Measurements from ENCODE around the gene C1GALT1. TPM values are rescaled to one million over a fixed set of nuclear protein-coding genes. Genes with fewer than 3 reads are reported as not detected.

The C1GALT1 gene
- total RNA-seq, 1 experiment from 2014 or later, result 55.9 TPM

GRCh38 chr7:7202375-7202720 lies 20.0 kb downstream of the C1GALT1 start:
- no peak overlapping the region for H3K4me3 ChIP-seq (ENCODE audit: insufficient read depth, low read depth, low read length)
- no peak for DNase-seq
- no peaks in the 10 kb centered on the region for H3K27me3 ChIP-seq (ENCODE audit: control insufficient read depth, insufficient read depth, low read length)
- no peaks in the 10 kb centered on the region for H3K36me3 ChIP-seq (replicated peaks; ENCODE audit: control insufficient read depth, insufficient read depth, low read length)

- no peak overlapping the region for H3K4me3 ChIP-seq (ENCODE audit: insufficient read depth, low read depth, low read length)
- no peak for DNase-seq
- no peaks in the 10 kb centered on the region for H3K27me3 ChIP-seq (ENCODE audit: control insufficient read depth, insufficient read depth, low read length)
- no peaks in the 10 kb centered on the region for H3K36me3 ChIP-seq (replicated peaks; ENCODE audit: control insufficient read depth, insufficient read depth, low read length)
These were observed 21.6 kb downstream of the C1GALT1 start for GRCh38 chr7:7203813-7204575.

- Histone ChIP-seq H3K27me3 (ENCODE audit: control insufficient read depth, insufficient read depth, low read length) (no peaks in the 10 kb centered on the region), H3K36me3 (replicated peaks; ENCODE audit: control insufficient read depth, insufficient read depth, low read length) (no peaks in the 10 kb centered on the region), H3K4me3 (ENCODE audit: insufficient read depth, low read depth, low read length) (no peak overlapping the region)
- no peak for DNase-seq
These were observed 25.5 kb downstream of the C1GALT1 start for GRCh38 chr7:7207876-7208275.

GRCh38 chr7:7208520-7208919 lies 26.2 kb downstream of the C1GALT1 start:
- Histone ChIP-seq H3K27me3 (ENCODE audit: control insufficient read depth, insufficient read depth, low read length) (no peaks in the 10 kb centered on the region), H3K36me3 (replicated peaks; ENCODE audit: control insufficient read depth, insufficient read depth, low read length) (no peaks in the 10 kb centered on the region), H3K4me3 (ENCODE audit: insufficient read depth, low read depth, low read length) (no peak overlapping the region)
- DNase-seq, result no peak

GRCh38 chr7:7209412-7210050 lies 27.2 kb downstream of the C1GALT1 start:
- DNase-seq, result no peak
- Histone ChIP-seq H3K4me3 (ENCODE audit: insufficient read depth, low read depth, low read length) (no peak overlapping the region), H3K36me3 (replicated peaks; ENCODE audit: control insufficient read depth, insufficient read depth, low read length) (no peaks in the 10 kb centered on the region), H3K27me3 (ENCODE audit: control insufficient read depth, insufficient read depth, low read length) (no peaks in the 10 kb centered on the region)

GRCh38 chr7:7210475-7211237 lies 28.3 kb downstream of the C1GALT1 start:
- Histone ChIP-seq H3K36me3 (replicated peaks; ENCODE audit: control insufficient read depth, insufficient read depth, low read length) (no peaks in the 10 kb centered on the region), H3K27me3 (ENCODE audit: control insufficient read depth, insufficient read depth, low read length) (no peaks in the 10 kb centered on the region), H3K4me3 (ENCODE audit: insufficient read depth, low read depth, low read length) (no peak overlapping the region)
- DNase-seq, result no peak

- no peak for DNase-seq
- no peak overlapping the region for H3K4me3 ChIP-seq (ENCODE audit: insufficient read depth, low read depth, low read length)
These were observed 30.3 kb downstream of the C1GALT1 start for GRCh38 chr7:7212612-7213011.

GRCh38 chr7:7214398-7215347 lies 32.3 kb downstream of the C1GALT1 start:
- Histone ChIP-seq H3K36me3 (replicated peaks; ENCODE audit: control insufficient read depth, insufficient read depth, low read length) (0 out of 2 replicates have a peak, but pooled peaks cover 3% of the 10 kb centered on the region), H3K4me3 (ENCODE audit: insufficient read depth, low read depth, low read length) (no peak overlapping the region), H3K27me3 (ENCODE audit: control insufficient read depth, insufficient read depth, low read length) (no peaks in the 10 kb centered on the region)
- no peak for DNase-seq

More at GRCh38 chr7:7212612-7213011, 30.3 kb downstream of the C1GALT1 start:
- no peaks in the 10 kb centered on the region for H3K27me3 ChIP-seq (ENCODE audit: control insufficient read depth, insufficient read depth, low read length)
- 0 out of 2 replicates have a peak, but pooled peaks cover 3% of the 10 kb centered on the region for H3K36me3 ChIP-seq (replicated peaks; ENCODE audit: control insufficient read depth, insufficient read depth, low read length)

- Histone ChIP-seq H3K36me3 (replicated peaks; ENCODE audit: control insufficient read depth, insufficient read depth, low read length) (0 out of 2 replicates have a peak, but pooled peaks cover 3% of the 10 kb centered on the region), H3K27me3 (ENCODE audit: control insufficient read depth, insufficient read depth, low read length) (no peaks in the 10 kb centered on the region), H3K4me3 (ENCODE audit: insufficient read depth, low read depth, low read length) (no peak overlapping the region)
- no peak for DNase-seq
These were observed 33.9 kb downstream of the C1GALT1 start for GRCh38 chr7:7216279-7216678.

- H3K27me3 ChIP-seq (ENCODE audit: control insufficient read depth, insufficient read depth, low read length), result no peaks in the 10 kb centered on the region
- DNase-seq, result no peak
- H3K36me3 ChIP-seq (replicated peaks; ENCODE audit: control insufficient read depth, insufficient read depth, low read length), result 0 out of 2 replicates have a peak, but pooled peaks cover 3% of the 10 kb centered on the region
- no peak overlapping the region for H3K4me3 ChIP-seq (ENCODE audit: insufficient read depth, low read depth, low read length)
These were observed 36.9 kb downstream of the C1GALT1 start for GRCh38 chr7:7219216-7219615.

GRCh38 chr7:7220821-7221220 lies 38.5 kb downstream of the C1GALT1 start:
- 0 out of 2 replicates have a peak, but pooled peaks cover 3% of the 10 kb centered on the region for H3K36me3 ChIP-seq (replicated peaks; ENCODE audit: control insufficient read depth, insufficient read depth, low read length)
- no peak for DNase-seq
- H3K4me3 ChIP-seq (ENCODE audit: insufficient read depth, low read depth, low read length), result no peak overlapping the region
- no peaks in the 10 kb centered on the region for H3K27me3 ChIP-seq (ENCODE audit: control insufficient read depth, insufficient read depth, low read length)

- Histone ChIP-seq H3K4me3 (ENCODE audit: insufficient read depth, low read depth, low read length) (no peak overlapping the region), H3K36me3 (replicated peaks; ENCODE audit: control insufficient read depth, insufficient read depth, low read length) (no peaks in the 10 kb centered on the region)
- DNase-seq, result no peak
These were observed 39.3 kb downstream of the C1GALT1 start for GRCh38 chr7:7221599-7222038.

GRCh38 chr7:7223250-7223649 lies 40.9 kb downstream of the C1GALT1 start:
- H3K36me3 ChIP-seq (replicated peaks; ENCODE audit: control insufficient read depth, insufficient read depth, low read length), result no peaks in the 10 kb centered on the region
- DNase-seq, result no peak
- no peak overlapping the region for H3K4me3 ChIP-seq (ENCODE audit: insufficient read depth, low read depth, low read length)
- no peaks in the 10 kb centered on the region for H3K27me3 ChIP-seq (ENCODE audit: control insufficient read depth, insufficient read depth, low read length)

More at GRCh38 chr7:7221599-7222038, 39.3 kb downstream of the C1GALT1 start:
- H3K27me3 ChIP-seq (ENCODE audit: control insufficient read depth, insufficient read depth, low read length), result no peaks in the 10 kb centered on the region

- no peak for DNase-seq
- Histone ChIP-seq H3K27me3 (ENCODE audit: control insufficient read depth, insufficient read depth, low read length) (no peaks in the 10 kb centered on the region), H3K4me3 (ENCODE audit: insufficient read depth, low read depth, low read length) (no peak overlapping the region), H3K36me3 (replicated peaks; ENCODE audit: control insufficient read depth, insufficient read depth, low read length) (no peaks in the 10 kb centered on the region)
These were observed 44.1 kb downstream of the C1GALT1 start for GRCh38 chr7:7226407-7226806.

Measured in H7 (cell line).